H9 (cell line): ENCODE measurements around the gene NFE2L3. TPM values are rescaled to one million over a fixed set of nuclear protein-coding genes. Genes with fewer than 3 reads are reported as not detected.

Experiments
- DNase-seq: peaks from one replicate; pipeline ENCODE4 v3.0.0-alpha.2; 2017
- H2AFZ ChIP-seq: one replicate; pipeline ENCODE4 v1.6.1; 2013; ENCODE audit warnings: mild to moderate bottlenecking, low read length, control low read depth, moderate library complexity
- H2AK5ac ChIP-seq: 2 replicates; pipeline ENCODE4 v1.6.1; 2013; ENCODE audit warnings: low read length, control low read depth, mixed read lengths; ENCODE audit not compliant: insufficient read length
- H2BK120ac ChIP-seq: one replicate; pipeline ENCODE4 v1.6.1; 2013; ENCODE audit warnings: low read depth, mild to moderate bottlenecking, low read length, control low read depth, inconsistent platforms; ENCODE audit not compliant: poor library complexity, severe bottlenecking
- H2BK12ac ChIP-seq: 2 replicates; pipeline ENCODE4 v1.6.1; 2013; ENCODE audit warnings: low read length, control low read depth, mixed read lengths, low read depth; ENCODE audit not compliant: insufficient read length
- H2BK15ac ChIP-seq: 2 replicates; pipeline ENCODE4 v1.6.1; 2013; ENCODE audit warnings: low read depth, low read length, control low read depth
- H2BK20ac ChIP-seq: one replicate; pipeline ENCODE4 v1.6.1; 2013; ENCODE audit warnings: low read depth, mild to moderate bottlenecking, low read length, control low read depth, inconsistent platforms; ENCODE audit not compliant: poor library complexity, severe bottlenecking
- H2BK5ac ChIP-seq: 2 replicates; pipeline ENCODE4 v1.6.1; 2013; ENCODE audit warnings: low read length, control low read depth, mixed read lengths; ENCODE audit not compliant: insufficient read length
- H3K14ac ChIP-seq: 2 replicates; pipeline ENCODE4 v1.6.1; 2013; ENCODE audit warnings: low read length, control low read depth; ENCODE audit not compliant: insufficient read depth
- H3K18ac ChIP-seq: 2 replicates; pipeline ENCODE4 v1.6.1; 2013; ENCODE audit warnings: low read depth, mild to moderate bottlenecking, mixed read lengths, low read length, control low read depth; ENCODE audit not compliant: insufficient read length
- H3K23ac ChIP-seq: 2 replicates; pipeline ENCODE4 v1.6.1; 2013; ENCODE audit warnings: low read length, control low read depth, mixed read lengths, low read depth; ENCODE audit not compliant: insufficient read length
- H3K23me2 ChIP-seq: 2 replicates; pipeline ENCODE4 v1.6.1; 2013; ENCODE audit warnings: low read depth, mild to moderate bottlenecking, mixed read lengths, low read length, control low read depth; ENCODE audit not compliant: insufficient read length, poor library complexity, severe bottlenecking
- H3K27ac ChIP-seq: 2 replicates; pipeline ENCODE4 v1.5.1; 2013; ENCODE audit warnings: low read length, control low read depth, mixed read lengths, low read depth; ENCODE audit not compliant: insufficient read length
- H3K27me3 ChIP-seq: 2 replicates; pipeline ENCODE4 v1.6.1; 2013; ENCODE audit warnings: low read length, control low read depth, inconsistent platforms; ENCODE audit not compliant: insufficient read depth
- H3K4ac ChIP-seq: 2 replicates; pipeline ENCODE4 v1.6.1; 2013; ENCODE audit warnings: low read depth, mild to moderate bottlenecking, control low read depth, inconsistent platforms, low read length, moderate library complexity
- H3K4me1 ChIP-seq: 2 replicates; pipeline ENCODE4 v1.6.1; 2013; ENCODE audit warnings: low read length, control low read depth, inconsistent platforms; ENCODE audit not compliant: insufficient read depth
- H3K4me2 ChIP-seq: 2 replicates; pipeline ENCODE4 v1.6.1; 2013; ENCODE audit warnings: low read length, control low read depth, mixed read lengths; ENCODE audit not compliant: insufficient read length, insufficient read depth
- H3K56ac ChIP-seq: 2 replicates; pipeline ENCODE4 v1.6.1; 2013; ENCODE audit warnings: low read depth, mild to moderate bottlenecking, mixed read lengths, low read length, control low read depth; ENCODE audit not compliant: insufficient read length
- H3K79me1 ChIP-seq: 2 replicates; pipeline ENCODE4 v1.6.1; 2013; ENCODE audit warnings: low read depth, mild to moderate bottlenecking, moderate library complexity, low read length, control low read depth, inconsistent platforms; ENCODE audit not compliant: insufficient read depth, poor library complexity, severe bottlenecking
- H3K79me2 ChIP-seq: 2 replicates; pipeline ENCODE4 v1.6.1; 2013; ENCODE audit warnings: low read length, control low read depth, inconsistent platforms; ENCODE audit not compliant: insufficient read depth
- H3K9ac ChIP-seq: 2 replicates; pipeline ENCODE4 v1.6.1; 2013; ENCODE audit warnings: low read length, control low read depth, mixed read lengths; ENCODE audit not compliant: insufficient read length; ENCODE audit errors: extremely low read depth
- H3K9me3 ChIP-seq: one replicate; pipeline ENCODE4 v1.6.1; 2013; ENCODE audit warnings: low read depth, low read length, inconsistent platforms; ENCODE audit not compliant: control insufficient read depth
- H3T11ph ChIP-seq: one replicate; pipeline ENCODE4 v1.6.1; 2013; ENCODE audit warnings: mild to moderate bottlenecking, low read length, control low read depth, inconsistent platforms
- H4K20me1 ChIP-seq: one replicate; pipeline ENCODE4 v1.6.1; 2013; ENCODE audit not compliant: control insufficient read depth, insufficient read length, insufficient read depth
- H4K5ac ChIP-seq: 2 replicates; pipeline ENCODE4 v1.6.1; 2013; ENCODE audit warnings: low read depth, mild to moderate bottlenecking, mixed read lengths, low read length, control low read depth; ENCODE audit not compliant: insufficient read length
- H4K8ac ChIP-seq: replicated peaks from 2 replicates; pipeline ENCODE4 v1.6.1; 2013; ENCODE audit warnings: low read length, control low read depth, mixed read lengths, low read depth; ENCODE audit not compliant: insufficient read length
- H4K91ac ChIP-seq: 2 replicates; pipeline ENCODE4 v1.6.1; 2013; ENCODE audit warnings: low read depth, mild to moderate bottlenecking, moderate library complexity, mixed read lengths, low read length, control low read depth; ENCODE audit not compliant: insufficient read length
- H3K27ac Mint-ChIP-seq, 3 experiments: 2 replicates in 2 of 3; 3 replicates in 1 of 3; pipeline ENCODE4 v1.8.0; 2020 to 2021; ENCODE audit warnings: mixed read lengths in 3 of 3, mild to moderate bottlenecking in 1 of 3, moderate library complexity in 1 of 3
- H3K27me3 Mint-ChIP-seq: 2 replicates; pipeline ENCODE4 v1.8.0; 2021; ENCODE audit warnings: low read depth, mild to moderate bottlenecking, moderate library complexity, mixed read lengths
- H3K36me3 Mint-ChIP-seq, 3 experiments: 2 replicates in 2 of 3; 3 replicates in 1 of 3; pipeline ENCODE4 v1.8.0; 2020 to 2021; ENCODE audit warnings: low read depth in 3 of 3, mixed read lengths in 3 of 3; ENCODE audit not compliant: insufficient read depth in 1 of 3
- H3K4me1 Mint-ChIP-seq, 2 experiments: 2 replicates each; pipeline ENCODE4 v1.8.0; 2020; ENCODE audit warnings: mixed read lengths in 2 of 2
- H3K4me3 Mint-ChIP-seq, 2 experiments: 2 replicates in 1 of 2; 3 replicates in 1 of 2; pipeline ENCODE4 v1.8.0; 2020 to 2021; ENCODE audit warnings: mild to moderate bottlenecking in 2 of 2, mixed read lengths in 2 of 2, moderate library complexity in 1 of 2
- H3K9me3 Mint-ChIP-seq, 2 experiments: 2 replicates in 1 of 2; 3 replicates in 1 of 2; pipeline ENCODE4 v1.8.0; 2020; ENCODE audit warnings: mild to moderate bottlenecking in 2 of 2, mixed read lengths in 2 of 2, moderate library complexity in 1 of 2
- CTCF ChIP-seq: fragments of 200-600 bp; sonication (generic); conservative IDR thresholded peaks from 3 replicates; pipeline ENCODE4 v1.8.0; 2021; ENCODE audit warnings: antibody characterized with exemption, mild to moderate bottlenecking
- WGBS: extraction: QIAGEN DNeasy Blood & Tissue Kit; methylation state at CpG from one replicate; pipeline ENCODE4 v1.1.7; 2013; ENCODE audit warnings: missing lambda C conversion rate, low lambda C conversion rate, mixed read lengths; ENCODE audit not compliant: insufficient read length; ENCODE audit errors: extremely low coverage; 5-methylcytosine and 5-hydroxymethylcytosine counted together
- total RNA-seq: library from RNA; stranded (reverse); gene quantifications from 2 replicates; pipeline ENCODE4 v1.2.1, GENCODE V29; 2021

NFE2L3 gene
- total RNA-seq, 1 experiment from 2014 or later = 46.9 TPM

GRCh38 chr7:26145238-26145637, 6.8 kb upstream of the NFE2L3 start:
- no peak overlapping the region for H3K4ac ChIP-seq
- no peaks in the 10 kb centered on the region for H4K20me1 ChIP-seq
- TF ChIP-seq CTCF = no peak
- no peak for DNase-seq
- H4K8ac ChIP-seq = no peak overlapping the region
- no peaks in the 10 kb centered on the region for H3K9me3 ChIP-seq
- no peak overlapping the region for H3K4me3 Mint-ChIP-seq
- H4K5ac ChIP-seq = no peak overlapping the region
- H3K79me1 ChIP-seq = no peaks in the 10 kb centered on the region
- H3K27ac ChIP-seq = no peak overlapping the region
- H3K9me3 Mint-ChIP-seq = peaks cover 12 to 17% of the 10 kb centered on the region in 2 experiments
- no peak overlapping the region for H4K91ac ChIP-seq
- no peak overlapping the region for H2AK5ac ChIP-seq
- no CpG with 5 or more reads among the region's 4 CpGs for WGBS
- no peak overlapping the region for H3K18ac ChIP-seq
- no peak overlapping the region for H2AFZ ChIP-seq
- no peaks in the 10 kb centered on the region for H3K4me1 ChIP-seq
- no peak overlapping the region for H2BK120ac ChIP-seq
- H3K27me3 Mint-ChIP-seq = peaks cover 2% of the 10 kb centered on the region; the same call in 1 of the 2 replicates
- H3K23me2 ChIP-seq = no peaks in the 10 kb centered on the region
- no peak overlapping the region for H3K9ac ChIP-seq
- H3K36me3 Mint-ChIP-seq = peaks cover 7 to 14% (median 9%) of the 10 kb centered on the region in 3 experiments; a peak in 5 of 7 replicates
- no peak overlapping the region for H2BK5ac ChIP-seq
- no peaks in the 10 kb centered on the region for H3K79me2 ChIP-seq
- H3K4me2 ChIP-seq = no peak overlapping the region
- H2BK12ac ChIP-seq = no peak overlapping the region
- H2BK15ac ChIP-seq = no peak overlapping the region
- no peak overlapping the region for H3K27ac Mint-ChIP-seq
- no peak overlapping the region for H2BK20ac ChIP-seq
- peaks cover 4 to 10% of the 10 kb centered on the region in 2 experiments; a peak in 2 of 4 replicates for H3K4me1 Mint-ChIP-seq
- H3K14ac ChIP-seq = no peak overlapping the region
- H3T11ph ChIP-seq = no peak overlapping the region
- H3K27me3 ChIP-seq = no peaks in the 10 kb centered on the region
- H3K56ac ChIP-seq = no peak overlapping the region
- no peak overlapping the region for H3K23ac ChIP-seq
